HepG2 (cell line): ENCODE measurements around the gene CDC14A. TPM values are rescaled to one million over a fixed set of nuclear protein-coding genes. Genes with fewer than 3 reads are reported as not detected.

ENCODE experiments used
- ETV6 ChIP-seq: sonication (generic); formaldehyde crosslinking; conservative IDR thresholded peaks from 2 replicates; pipeline ENCODE4 v1.4.0; 2020; ENCODE audit warnings: missing genetic modification reagents
- HDAC1 ChIP-seq: sonication (generic); formaldehyde crosslinking; IDR thresholded peaks from 2 replicates; pipeline ENCODE4 v1.5.1; 2020; ENCODE audit warnings: mild to moderate bottlenecking, missing genetic modification reagents
- HNRNPLL ChIP-seq: fragments of 200-400 bp; formaldehyde crosslinking; IDR thresholded peaks from 2 replicates; pipeline ENCODE4 v1.6.1; 2017; ENCODE audit warnings: mild to moderate bottlenecking, low read depth, low read length; ENCODE audit not compliant: poor library complexity, severe bottlenecking
- MIXL1 ChIP-seq: IDR thresholded peaks from 2 replicates; pipeline ENCODE4 v1.6.1; 2016
- MTF2 ChIP-seq: sonication (generic); formaldehyde crosslinking; IDR thresholded peaks from 2 replicates; pipeline ENCODE4 v1.5.0; 2020; ENCODE audit warnings: missing genetic modification reagents, borderline replicate concordance
- PAX8 ChIP-seq: sonication (generic); formaldehyde crosslinking; IDR thresholded peaks from 2 replicates; pipeline ENCODE4 v1.8.0; 2022; ENCODE audit warnings: mild to moderate bottlenecking, missing genetic modification reagents, borderline replicate concordance
- PHF20 ChIP-seq: sonication (generic); formaldehyde crosslinking; IDR thresholded peaks from 2 replicates; pipeline ENCODE4 v1.5.0; 2020; ENCODE audit warnings: mild to moderate bottlenecking, missing genetic modification reagents
- PRDM4 ChIP-seq: sonication (generic); formaldehyde crosslinking; IDR thresholded peaks from 2 replicates; pipeline ENCODE4 v1.9.0; 2021; ENCODE audit warnings: missing genetic modification reagents, borderline replicate concordance
- PREB ChIP-seq: sonication (generic); formaldehyde crosslinking; IDR thresholded peaks from 2 replicates; pipeline ENCODE4 v1.4.0; 2020; ENCODE audit warnings: missing genetic modification reagents
- SIN3A ChIP-seq: IDR thresholded peaks from 2 replicates; pipeline ENCODE4 v1.6.1; 2011; ENCODE audit warnings: low read depth, mild to moderate bottlenecking, control low read depth, low read length, borderline replicate concordance
- SNAPC5 ChIP-seq: sonication (generic); formaldehyde crosslinking; IDR thresholded peaks from 2 replicates; pipeline ENCODE4 v1.8.1; 2023; ENCODE audit warnings: mild to moderate bottlenecking, missing genetic modification reagents, borderline replicate concordance
- TRIM22 ChIP-seq: fragments of 450-650 bp; IDR thresholded peaks from 2 replicates; pipeline ENCODE4 v1.6.1; 2017
- ZBTB38 ChIP-seq: sonication (generic); formaldehyde crosslinking; IDR thresholded peaks from 2 replicates; pipeline ENCODE4 v1.5.1; 2020; ENCODE audit warnings: mild to moderate bottlenecking, missing genetic modification reagents
- ZNF318 ChIP-seq: sonication (generic); formaldehyde crosslinking; IDR thresholded peaks from 2 replicates; pipeline ENCODE4 v1.4.0; 2020; ENCODE audit warnings: mild to moderate bottlenecking, missing genetic modification reagents
- ZNF350 ChIP-seq: sonication (generic); formaldehyde crosslinking; IDR thresholded peaks from 2 replicates; pipeline ENCODE4 v1.4.0; 2020; ENCODE audit warnings: mild to moderate bottlenecking, low read depth, missing genetic modification reagents, borderline replicate concordance
- polyA plus RNA-seq, 8 experiments: library from polyadenylated mRNA; depleted of rRNA in 3 of 8; stranded (reverse) in 7 of 8; unstranded in 1 of 8; fragments of >200 nt; fragmentation: Illumina TruSeq in 4 of 8; extraction: Trizol in 4 of 8; gene quantifications; 2 replicates each; pipeline versions ENCODE4 v1.2.1 to v1.2.3, GENCODE V29; 2011 to 2016; ENCODE audit warnings: low read depth in 4 of 8, missing spikeins in 1 of 8, mixed read lengths in 1 of 8; ENCODE audit not compliant: insufficient read depth in 1 of 8
- total RNA-seq, 5 experiments: library from RNA; depleted of rRNA; stranded (reverse); fragments of >200 nt; fragmentation: Illumina TruSeq; extraction: Trizol; gene quantifications; 2 replicates each; pipeline ENCODE4 v1.2.3, GENCODE V29; 2016; ENCODE audit warnings: low read depth in 1 of 5

Gene CDC14A
- total and polyA plus RNA-seq, 2 of the 13 experiments (the other 11 are each of a cell fraction or from before 2014, with no cell fraction given) = 2.8 to 4.9 TPM

GRCh38 chr1:100352267-100353070, at the start of gene CDC14A (continued):
- TF ChIP-seq TRIM22 = no peak
- TF ChIP-seq ZNF350 (CRISPR knock-in tag) = peak; percentile 30; the same call in 1 of the 2 replicates
- TF ChIP-seq PRDM4 (CRISPR knock-in tag) = no peak
- no peak for TF ChIP-seq MIXL1
- TF ChIP-seq ETV6 = 0 out of 2 replicates have a peak, but pooled peaks have one; percentile 18
- TF ChIP-seq ZNF318 = no peak
- TF ChIP-seq PAX8 (CRISPR knock-in tag) = no peak
- no peak for TF ChIP-seq PREB
- TF ChIP-seq MTF2 (CRISPR knock-in tag) = no peak
- no peak for TF ChIP-seq ZBTB38 (CRISPR knock-in tag)
- 0 out of 2 replicates have a peak, but pooled peaks have one; percentile 54 for TF ChIP-seq SIN3A
- TF ChIP-seq PHF20 (CRISPR knock-in tag) = peak; percentile 42
- no peak for TF ChIP-seq SNAPC5 (CRISPR knock-in tag)
- peak; percentile 46 for TF ChIP-seq HNRNPLL
- TF ChIP-seq HDAC1 (CRISPR knock-in tag) = peak; percentile 18; the same call in 1 of the 2 replicates
